ENCODE results near the gene SSH2. TPM values are rescaled to one million over a fixed set of nuclear protein-coding genes. Genes with fewer than 3 reads are reported as not detected.

SSH2 gene
- polyA plus RNA-seq, 3 donors, result 31.9 to 66.6 (median 54.0) TPM

DNA sequence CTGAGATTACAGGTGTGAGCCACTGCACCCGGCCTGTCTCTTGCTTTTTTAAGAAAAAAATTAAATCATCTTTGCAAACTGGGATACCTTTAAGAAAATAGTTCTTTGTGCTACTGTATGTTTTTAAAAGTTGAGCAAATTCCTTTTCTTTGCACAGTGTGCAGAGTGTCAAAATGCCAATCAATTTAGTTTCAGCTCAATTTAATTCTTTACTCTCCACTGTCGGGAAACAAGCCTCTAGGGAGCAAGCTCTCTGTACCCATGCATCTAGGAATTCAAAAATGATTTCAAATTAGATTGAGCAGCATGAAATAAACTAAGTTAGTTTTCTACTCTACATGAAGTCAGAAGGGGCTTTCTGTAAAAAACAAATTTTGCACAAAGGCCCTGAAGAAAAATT lies 165.8 kb downstream of the SSH2 start:
- Mint-ChIP-seq H3K9me3 (no peaks in the 10 kb centered on the region), H3K27ac (no peak overlapping the region)
- no CpG with 5 or more reads among the region's 2 CpGs for WGBS (ENCODE audit: insufficient coverage)

DNA sequence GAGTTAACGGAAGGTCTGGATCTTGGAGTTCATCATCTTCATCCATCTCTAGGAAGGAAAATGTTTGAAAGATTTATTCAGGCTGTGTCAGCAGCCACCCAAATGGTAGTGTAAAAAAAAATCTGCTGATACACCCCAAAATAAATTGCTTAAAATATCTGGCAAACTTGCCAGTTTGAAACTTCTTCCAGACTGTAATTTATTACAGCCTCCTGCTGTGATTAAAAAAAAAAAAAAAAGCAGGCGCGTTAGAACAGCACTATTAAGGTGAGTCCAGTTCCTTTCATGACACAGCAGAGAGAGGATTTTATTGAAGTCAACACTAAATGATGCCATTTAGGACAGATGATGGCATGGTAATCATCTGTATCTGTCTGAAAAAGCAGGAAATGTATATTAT lies 166.8 kb downstream of the SSH2 start:
- Mint-ChIP-seq H3K27ac (no peak overlapping the region), H3K4me3 (no peak overlapping the region), H3K9me3 (no peaks in the 10 kb centered on the region), H3K4me1 (peaks cover 15% of the 10 kb centered on the region), H3K36me3 (peaks cover 0 to 3% of the 10 kb centered on the region in 2 donors), H3K27me3 (ENCODE audit: low read depth in 3 of 3) (no peaks in the 10 kb centered on the region)
- Histone ChIP-seq H3K36me3 (replicated peaks in 1 of 2; ENCODE audit: control insufficient read depth in 1 of 2, insufficient read depth in 2 of 2, low read length in 2 of 2) (no peaks in the 10 kb centered on the region), H3K4me3 (replicated peaks in 1 of 3; ENCODE audit: low read depth in 2 of 3, low read length in 3 of 3) (no peak overlapping the region), H3K27me3 (ENCODE audit: control insufficient read depth in 2 of 2, insufficient read depth in 2 of 2, low read length in 2 of 2) (no peaks in the 10 kb centered on the region), H3K4me2 (replicated peaks; ENCODE audit: extremely low read depth, low read length, poor library complexity, severe bottlenecking) (no peak overlapping the region), H4K20me1 (ENCODE audit: insufficient read depth, low read length) (peaks cover 29% of the 10 kb centered on the region), H3K9ac (ENCODE audit: insufficient read depth, low read length, poor library complexity, severe bottlenecking) (no peak overlapping the region), H3K27ac (ENCODE audit: low read depth in 1 of 2, low read length in 2 of 2) (no peak overlapping the region), H2AFZ (ENCODE audit: insufficient read depth, low read depth, low read length, poor library complexity, severe bottlenecking) (no peak overlapping the region), H3K79me2 (ENCODE audit: insufficient read depth, low read length) (peaks cover 30% of the 10 kb centered on the region), H3K4me1 (ENCODE audit: control insufficient read depth in 1 of 2, insufficient read depth in 2 of 2, low read length in 2 of 2) (peaks cover 18 to 24% of the 10 kb centered on the region in 2 donors), H3K9me3 (replicated peaks in 1 of 2; ENCODE audit: control insufficient read depth in 1 of 2, insufficient read depth in 1 of 2, low read length in 2 of 2) (no peaks in the 10 kb centered on the region)
- TF ChIP-seq, protein P1, sequence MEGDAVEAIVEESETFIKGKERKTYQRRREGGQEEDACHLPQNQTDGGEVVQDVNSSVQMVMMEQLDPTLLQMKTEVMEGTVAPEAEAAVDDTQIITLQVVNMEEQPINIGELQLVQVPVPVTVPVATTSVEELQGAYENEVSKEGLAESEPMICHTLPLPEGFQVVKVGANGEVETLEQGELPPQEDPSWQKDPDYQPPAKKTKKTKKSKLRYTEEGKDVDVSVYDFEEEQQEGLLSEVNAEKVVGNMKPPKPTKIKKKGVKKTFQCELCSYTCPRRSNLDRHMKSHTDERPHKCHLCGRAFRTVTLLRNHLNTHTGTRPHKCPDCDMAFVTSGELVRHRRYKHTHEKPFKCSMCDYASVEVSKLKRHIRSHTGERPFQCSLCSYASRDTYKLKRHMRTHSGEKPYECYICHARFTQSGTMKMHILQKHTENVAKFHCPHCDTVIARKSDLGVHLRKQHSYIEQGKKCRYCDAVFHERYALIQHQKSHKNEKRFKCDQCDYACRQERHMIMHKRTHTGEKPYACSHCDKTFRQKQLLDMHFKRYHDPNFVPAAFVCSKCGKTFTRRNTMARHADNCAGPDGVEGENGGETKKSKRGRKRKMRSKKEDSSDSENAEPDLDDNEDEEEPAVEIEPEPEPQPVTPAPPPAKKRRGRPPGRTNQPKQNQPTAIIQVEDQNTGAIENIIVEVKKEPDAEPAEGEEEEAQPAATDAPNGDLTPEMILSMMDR (IDR thresholded peaks at IDR 0.05), result no peak
- intact Hi-C loops (cut with micrococcal nuclease), result loop anchor here (5.0 kb wide), 2 partner anchors 41 to 81 kb away; no protein-coding TSS in a partner anchor
- no peak for DNase-seq
- no CpG with 5 or more reads among the region's 3 CpGs for WGBS (ENCODE audit: insufficient coverage)

More for the DNA sequence above, 165.8 kb downstream of the SSH2 start:
- Mint-ChIP-seq H3K36me3 (peaks cover 0 to 3% of the 10 kb centered on the region in 2 donors), H3K27me3 (ENCODE audit: low read depth in 3 of 3) (no peaks in the 10 kb centered on the region), H3K4me1 (peaks cover 7% of the 10 kb centered on the region), H3K4me3 (no peak overlapping the region)
- H3K27me3 ChIP-seq (ENCODE audit: control insufficient read depth in 2 of 2, insufficient read depth in 2 of 2, low read length in 2 of 2), result no peaks in the 10 kb centered on the region
- H3K36me3 ChIP-seq (replicated peaks in 1 of 2; ENCODE audit: control insufficient read depth in 1 of 2, insufficient read depth in 2 of 2, low read length in 2 of 2), result no peaks in the 10 kb centered on the region
- TF ChIP-seq, protein P1 (IDR thresholded peaks at IDR 0.05), result no peak
- H4K20me1 ChIP-seq (ENCODE audit: insufficient read depth, low read length), result peaks cover 20% of the 10 kb centered on the region
- H3K4me3 ChIP-seq (replicated peaks in 1 of 3; ENCODE audit: low read depth in 2 of 3, low read length in 3 of 3), result no peak overlapping the region
- H2AFZ ChIP-seq (ENCODE audit: insufficient read depth, low read depth, low read length, poor library complexity, severe bottlenecking), result no peak overlapping the region
- DNase-seq, result no peak
- intact Hi-C loops (cut with micrococcal nuclease), result loop anchor here (5.0 kb wide), 2 partner anchors 42 to 82 kb away; no protein-coding TSS in a partner anchor
- H3K4me1 ChIP-seq (ENCODE audit: control insufficient read depth in 1 of 2, insufficient read depth in 2 of 2, low read length in 2 of 2), result peaks cover 10 to 14% of the 10 kb centered on the region in 2 donors
- no peak overlapping the region for H3K9ac ChIP-seq (ENCODE audit: insufficient read depth, low read length, poor library complexity, severe bottlenecking)
- peaks cover 21% of the 10 kb centered on the region for H3K79me2 ChIP-seq (ENCODE audit: insufficient read depth, low read length)
- no peaks in the 10 kb centered on the region for H3K9me3 ChIP-seq (replicated peaks in 1 of 2; ENCODE audit: control insufficient read depth in 1 of 2, insufficient read depth in 1 of 2, low read length in 2 of 2)
- no peak overlapping the region for H3K27ac ChIP-seq (ENCODE audit: low read depth in 1 of 2, low read length in 2 of 2)
- no peak overlapping the region for H3K4me2 ChIP-seq (replicated peaks; ENCODE audit: extremely low read depth, low read length, poor library complexity, severe bottlenecking)
